ENCODE results near the gene ARHGAP25.

ARHGAP25 gene

GRCh38 chr2:68837164-68837860, 102.7 kb downstream of the ARHGAP25 start:
- peak in 1 of 2 experiments; percentile 12 for DNase-seq

GRCh38 chr2:68837861-68838341, 103.3 kb downstream of the ARHGAP25 start:
- DNase-seq, result no peak

- DNase-seq, result no peak
Measured at GRCh38 chr2:68838641-68839040, 104.0 kb downstream of the ARHGAP25 start.

GRCh38 chr2:68839260-68839833, 104.7 kb downstream of the ARHGAP25 start:
- DNase-seq, result peak; percentile 23 to 28

GRCh38 chr2:68845043-68845442, 110.4 kb downstream of the ARHGAP25 start:
- DNase-seq, result no peak

- no peak for DNase-seq
Measured at GRCh38 chr2:68846091-68846490, 111.5 kb downstream of the ARHGAP25 start.

GRCh38 chr2:68847751-68848150, 113.1 kb downstream of the ARHGAP25 start:
- DNase-seq, result no peak

GRCh38 chr2:68849579-68850030, 115.0 kb downstream of the ARHGAP25 start:
- DNase-seq, result no peak

GRCh38 chr2:68850524-68850923, 115.9 kb downstream of the ARHGAP25 start:
- DNase-seq, result no peak

- no peak for DNase-seq
Measured at GRCh38 chr2:68853035-68853434, 118.4 kb downstream of the ARHGAP25 start.

- no peak for DNase-seq
Measured at GRCh38 chr2:68853915-68854314, 119.3 kb downstream of the ARHGAP25 start.

- no peak for DNase-seq
Measured at GRCh38 chr2:68854476-68854875, 119.9 kb downstream of the ARHGAP25 start.

- DNase-seq, result no peak
Measured at GRCh38 chr2:68855550-68855949, 120.9 kb downstream of the ARHGAP25 start.

GRCh38 chr2:68857202-68857845, 122.7 kb downstream of the ARHGAP25 start:
- DNase-seq, result peak in 1 of 2 experiments; percentile 23

GRCh38 chr2:68857855-68858456, 123.3 kb downstream of the ARHGAP25 start:
- DNase-seq, result peak in 1 of 2 experiments; percentile 23

GRCh38 chr2:68860111-68860510, 125.5 kb downstream of the ARHGAP25 start:
- DNase-seq, result no peak

GRCh38 chr2:68861330-68861729, 126.7 kb downstream of the ARHGAP25 start:
- DNase-seq, result peak; percentile 78 to 81

GRCh38 chr2:68862889-68863288, 128.3 kb downstream of the ARHGAP25 start:
- no peak for DNase-seq

GRCh38 chr2:68863996-68864395, 129.4 kb downstream of the ARHGAP25 start:
- DNase-seq, result no peak

GRCh38 chr2:68865108-68865507, 130.5 kb downstream of the ARHGAP25 start:
- no peak for DNase-seq

GRCh38 chr2:68870215-68870614, 135.6 kb downstream of the ARHGAP25 start:
- DNase-seq, result no peak

GRCh38 chr2:68871159-68871764, 136.7 kb downstream of the ARHGAP25 start, which contains the start of gene BMP10:
Gene BMP10 (minus strand): TSS chr2:68871397. CDS start chr2:68871358, 39 bp downstream.
- DNase-seq, result no peak
